ENCODE measurements around the gene TH.

- TF ChIP-seq EZH2phosphoT487 (IDR thresholded peaks at IDR 0.05; ENCODE audit: borderline replicate concordance, low read length) (no peak), CTCF (IDR thresholded peaks at IDR 0.05; ENCODE audit: low read depth, low read length, poor library complexity, severe bottlenecking) (no peak)
Measured at GRCh38 chr11:2180347-2180746, 8.7 kb upstream of the TH start.

All from DOHH2 (cell line).